SHP77 (cell line): ENCODE measurements around the gene RPS28.
"Not testable (repeated sequence)": the region's sequence is repeated elsewhere in the genome, so short reads cannot be mapped to it uniquely, and the experiment has no call there.

Experiments used
- DNase-seq, 2 experiments: peaks; one replicate each; lab custom pipeline; 2025; lab: John Stamatoyannopoulos, UW

Gene RPS28

GRCh38 chr19:8321067-8321985, at the start of gene RPS28, which contains the start of gene NDUFA7:
RPS28 (plus strand) TSS chr19:8321496; CDS start chr19:8321531, 35 bp downstream.
NDUFA7 (minus strand) TSS chr19:8321375; CDS start chr19:8321358, 17 bp downstream.
- peak; percentile 88 to 89 for DNase-seq

- not testable (repeated sequence) for DNase-seq
Measured at GRCh38 chr19:8276508-8276907, 44.8 kb upstream of the RPS28 start.

DNA sequence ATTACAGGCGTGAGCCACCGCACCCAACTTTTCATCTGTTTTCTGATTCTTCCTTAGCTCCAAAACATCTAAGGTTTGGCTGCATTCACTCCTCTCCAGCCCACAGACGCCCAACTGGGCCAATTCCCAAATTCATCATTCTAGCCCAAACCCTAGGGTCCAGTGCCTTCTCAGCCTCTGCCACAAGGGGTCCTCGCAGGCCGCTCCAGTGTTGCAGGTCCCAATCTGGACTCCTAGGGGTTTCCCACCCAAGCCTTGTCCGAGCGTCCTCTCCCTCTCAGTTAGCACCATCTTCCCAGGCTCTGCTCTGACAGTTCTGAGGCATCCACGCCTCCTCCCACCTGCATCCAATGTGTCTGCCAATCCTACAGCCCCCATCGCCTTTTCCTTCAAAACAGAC, 30.0 kb upstream of the RPS28 start:
- DNase-seq: not testable (repeated sequence)

- DNase-seq: no peak
Measured at GRCh38 chr19:8302357-8302691, 19.0 kb upstream of the RPS28 start.

- no peak for DNase-seq
Measured at GRCh38 chr19:8302734-8303133, 18.6 kb upstream of the RPS28 start.

DNA sequence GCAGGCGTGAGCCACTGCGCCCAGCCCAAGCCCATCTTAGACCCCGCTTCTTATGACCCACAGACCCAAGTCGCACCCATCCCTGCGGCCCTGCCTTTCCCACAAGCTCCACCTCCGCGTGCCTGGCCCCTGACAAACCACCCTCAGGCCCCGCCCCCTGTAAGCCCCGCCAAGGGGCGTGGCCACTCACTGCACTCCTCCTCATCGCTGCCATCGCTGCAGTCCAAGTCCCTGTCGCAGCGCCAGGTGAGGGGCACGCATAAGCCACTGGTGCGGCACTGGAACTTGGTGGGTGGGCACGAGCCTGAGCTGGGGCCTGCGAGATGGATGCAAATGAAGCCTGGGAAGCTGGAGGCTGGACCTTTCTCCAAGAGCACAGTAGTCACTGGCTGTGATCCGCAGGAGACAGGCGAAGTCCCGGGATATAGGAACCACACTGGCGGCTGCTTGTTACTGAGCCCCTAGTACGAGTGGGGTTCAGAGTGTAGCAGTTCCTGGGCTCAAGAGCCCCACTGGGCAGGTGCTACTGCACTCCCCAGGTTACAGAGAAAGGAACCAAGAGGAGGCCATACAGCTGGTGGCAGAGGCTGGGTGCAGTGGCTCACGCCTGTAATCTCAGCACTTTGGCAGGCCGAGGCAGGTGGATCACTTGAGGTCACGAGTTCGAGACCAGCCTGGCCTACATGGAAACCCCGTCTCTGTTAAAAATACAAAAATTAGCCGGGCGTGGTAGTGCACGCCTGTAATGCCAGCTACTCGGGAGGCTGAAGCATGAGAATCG, 16.3 kb upstream of the RPS28 start:
- no peak for DNase-seq

DNA sequence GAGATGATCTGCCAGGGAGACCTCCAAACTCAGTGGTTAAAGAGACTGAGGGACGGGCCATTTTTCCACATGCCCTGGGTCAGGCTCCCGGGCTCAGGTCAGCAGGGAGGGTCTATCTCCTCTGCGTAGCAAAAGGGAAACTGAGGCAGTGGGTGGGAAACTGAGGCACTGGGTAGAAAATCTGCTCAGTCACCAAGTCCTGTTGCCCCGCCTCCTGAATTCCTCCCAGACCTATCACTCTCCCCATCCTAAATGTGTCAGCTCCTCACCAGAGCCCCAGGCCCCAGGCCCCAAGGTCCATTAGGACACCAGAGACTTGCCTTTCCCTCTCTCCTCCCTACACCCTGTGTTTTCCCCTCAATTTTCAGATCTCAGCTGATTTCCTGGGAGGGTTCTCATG, 15.5 kb upstream of the RPS28 start:
- DNase-seq: no peak

DNA sequence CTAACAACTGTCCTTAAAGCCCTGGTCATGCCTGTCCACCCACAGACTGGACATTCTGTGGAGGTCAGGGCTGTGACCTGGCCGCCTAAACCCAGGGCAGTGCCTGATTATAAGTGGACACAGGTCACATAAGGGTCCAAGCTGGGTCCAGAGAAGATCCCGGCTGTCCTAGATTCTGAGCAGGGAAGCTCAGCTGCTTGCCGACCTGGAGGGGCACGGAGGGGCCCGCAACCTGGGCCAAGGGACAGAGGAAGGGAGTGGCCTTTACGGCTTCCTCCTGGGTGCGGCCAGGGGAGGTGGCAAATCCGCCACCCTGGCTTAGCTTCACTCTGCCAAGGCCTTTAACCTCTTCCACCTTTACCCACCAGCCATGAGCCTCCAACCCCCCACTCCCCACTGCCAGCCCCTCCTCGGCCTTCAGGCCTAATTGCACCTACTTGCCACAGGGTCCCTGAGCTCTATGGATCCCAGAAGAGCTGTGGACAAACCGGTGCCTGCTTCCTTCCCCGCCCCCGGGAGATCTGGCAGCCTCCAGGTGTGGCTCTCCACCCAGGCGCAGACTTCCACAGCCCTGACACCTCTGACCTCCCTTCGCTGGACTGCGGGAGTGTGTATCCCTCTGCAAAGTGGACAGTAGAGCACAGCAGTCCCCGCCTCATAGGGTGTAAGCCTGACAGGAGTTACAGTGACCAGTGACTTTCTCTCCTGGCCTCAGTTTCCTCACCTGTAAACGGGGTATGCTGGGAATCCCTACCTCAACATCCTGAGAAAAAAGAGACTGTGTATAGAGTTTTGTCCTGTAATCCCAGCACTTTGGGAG, 14.9 kb upstream of the RPS28 start:
- no peak for DNase-seq

DNA sequence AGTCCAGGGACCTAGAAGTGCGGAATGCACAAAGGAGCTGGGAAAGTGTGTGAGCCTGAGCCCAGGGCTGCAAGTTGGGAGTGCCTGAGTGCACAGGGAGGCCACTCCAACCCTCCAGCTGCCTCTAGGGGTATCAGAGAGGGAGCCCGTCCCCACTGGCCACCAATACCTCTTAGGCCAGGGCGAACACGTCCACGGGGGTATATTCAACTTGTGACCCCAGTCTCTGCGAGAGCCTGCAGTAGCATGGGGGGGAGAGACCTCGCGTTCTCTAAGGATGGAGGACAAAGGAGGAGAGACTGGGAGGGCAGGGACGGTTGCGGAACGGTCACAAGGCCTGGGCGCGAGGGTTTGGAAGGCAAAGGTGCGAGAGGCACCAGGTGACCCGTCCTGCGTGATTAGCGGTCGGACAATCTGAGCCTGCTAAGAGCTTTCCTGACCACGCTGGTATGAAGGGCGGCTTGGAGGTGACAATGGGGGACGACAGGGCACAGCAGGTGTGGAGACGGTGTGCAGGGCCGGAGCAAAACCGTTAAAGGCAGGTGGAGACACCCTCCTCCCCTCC, 13.8 kb upstream of the RPS28 start:
- DNase-seq: no peak

GRCh38 chr19:8307965-8308866, 13.1 kb upstream of the RPS28 start, which contains the start of gene CD320:
CD320 (minus strand) TSS chr19:8308358; CDS start chr19:8308290, 68 bp downstream.
- peak; percentile 89 to 93 for DNase-seq

GRCh38 chr19:8308891-8309291, 12.4 kb upstream of the RPS28 start:
- DNase-seq: no peak

GRCh38 chr19:8310342-8311055, 10.8 kb upstream of the RPS28 start:
- DNase-seq: no peak

DNA sequence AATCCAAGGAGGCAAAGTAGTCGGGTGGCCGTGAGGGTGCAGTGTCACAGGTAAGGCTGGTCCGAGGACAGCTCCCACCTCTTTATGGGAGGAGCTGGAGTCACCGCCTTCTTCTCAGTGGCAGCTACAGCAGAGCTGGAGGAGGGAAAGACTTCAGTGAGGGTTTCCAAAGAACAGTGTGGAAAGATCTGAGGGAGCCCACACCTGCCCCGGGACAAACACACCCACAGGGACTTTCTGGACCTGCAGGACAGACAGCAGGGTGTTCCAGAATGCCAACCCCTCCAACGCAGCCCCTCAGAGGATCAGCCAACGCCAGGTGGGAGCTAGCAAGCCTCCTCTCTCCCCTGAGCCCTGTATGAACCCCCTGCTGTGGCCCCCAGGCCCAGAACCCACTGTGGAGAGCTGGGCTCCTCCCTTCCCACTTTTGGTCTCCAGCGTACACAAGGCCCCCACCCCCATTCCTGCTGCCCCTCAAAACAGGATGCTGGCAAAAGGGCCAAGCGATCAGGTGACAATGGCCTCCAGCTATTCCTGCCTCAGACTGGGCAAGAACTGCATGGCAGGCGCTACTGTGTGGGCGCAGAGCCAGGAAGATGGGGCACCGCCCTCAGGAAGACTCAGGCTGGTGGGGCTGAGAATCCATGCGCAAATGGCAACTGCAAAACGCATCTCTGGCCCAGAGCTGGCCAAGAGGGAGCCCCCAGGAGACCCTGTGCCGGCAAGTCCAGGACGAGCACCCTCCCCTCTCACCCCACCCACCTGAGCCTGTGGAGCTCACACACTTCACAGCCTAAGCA, 9.6 kb upstream of the RPS28 start:
- DNase-seq: no peak

DNA sequence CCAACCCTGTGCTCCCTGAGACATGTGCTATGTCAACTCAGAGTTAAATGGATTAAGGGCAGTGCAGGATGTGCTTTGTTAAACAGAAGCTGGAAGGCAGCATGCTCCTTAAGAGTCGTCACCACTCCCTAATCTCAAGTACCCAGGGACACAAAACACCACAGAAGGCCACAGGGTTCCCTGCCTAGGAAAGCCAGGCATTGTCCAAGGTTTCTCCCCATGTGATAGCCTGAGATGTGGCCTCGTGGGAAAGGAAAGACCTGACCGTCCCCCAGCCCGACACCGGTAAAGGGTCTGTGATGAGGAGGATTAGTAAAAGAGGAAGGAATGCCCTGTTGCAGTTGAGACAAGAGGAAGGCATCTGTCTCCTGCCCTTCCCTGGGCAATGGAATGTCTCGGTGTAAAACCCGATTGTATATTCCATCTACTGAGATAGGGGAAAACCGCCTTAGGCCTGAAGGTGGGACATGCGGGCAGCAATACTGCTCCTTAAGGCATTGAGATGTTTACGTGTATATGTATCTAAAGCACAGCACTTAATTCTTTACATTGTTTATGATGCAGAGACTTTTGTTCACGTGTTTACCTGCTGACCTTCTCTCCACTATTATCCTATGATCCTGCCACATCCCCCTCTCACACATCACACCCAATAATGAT, 6.2 kb upstream of the RPS28 start:
- not testable (repeated sequence) for DNase-seq

GRCh38 chr19:8316351-8317125, 4.8 kb upstream of the RPS28 start:
- DNase-seq: no peak

- DNase-seq: not testable (repeated sequence)
Measured at GRCh38 chr19:8318835-8319234, 2.5 kb upstream of the RPS28 start.

DNA sequence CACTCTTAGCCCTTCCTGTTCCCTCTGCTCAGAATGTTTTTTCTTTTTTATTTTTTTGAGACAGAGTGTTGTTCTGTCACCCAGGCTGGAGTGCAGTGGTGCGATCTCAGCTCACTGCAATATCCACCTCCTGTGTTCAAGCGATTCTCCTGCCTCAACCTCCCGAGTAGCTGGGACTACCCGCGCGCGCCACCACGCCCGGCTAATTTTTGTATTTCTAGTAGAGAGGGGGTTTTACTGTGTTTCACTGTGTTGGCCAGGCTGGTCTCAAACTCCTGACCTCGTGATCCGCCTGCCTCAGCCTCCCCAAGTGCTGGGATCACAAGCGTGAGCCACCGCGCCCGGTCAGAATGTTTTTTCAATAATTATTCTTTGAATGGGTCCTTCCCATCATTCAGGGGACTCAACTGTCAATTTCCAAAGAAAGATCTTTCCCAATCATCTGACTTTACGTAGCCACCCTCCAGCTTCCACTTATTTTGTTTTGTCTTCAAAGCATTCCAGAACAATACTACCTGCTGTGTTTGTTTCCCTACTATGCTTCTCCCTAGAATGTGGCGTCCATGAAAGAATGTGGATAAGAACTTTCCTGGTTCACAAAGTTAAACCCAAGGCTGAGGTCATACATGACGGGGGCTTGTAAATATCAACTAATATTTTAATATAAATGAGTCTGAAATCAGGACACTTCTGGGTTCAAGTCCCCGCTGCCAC, 1.3 kb upstream of the RPS28 start:
- no peak for DNase-seq
